PC-9 (cell line): ENCODE measurements around the gene ACOT12. TPM values are rescaled to one million over a fixed set of nuclear protein-coding genes. Genes with fewer than 3 reads are reported as not detected.

Source experiments
- BruUV-seq: library from RNA; stranded (reverse); fragments of 400-500 nt; replicated peaks from 2 replicates; lab custom pipeline; 2021; lab: Mats Ljungman, UMichigan
- CTCF ChIA-PET: fragments of 300-600 bp; sonication (Branson Sonifier 250); formaldehyde crosslinking; loops from one replicate; lab custom pipeline; 2022; ENCODE audit warnings: antibody characterized with exemption; lab: Charles Lee
- POLR2A ChIA-PET: fragments of 300-600 bp; sonication (Branson Sonifier 250); formaldehyde crosslinking; loops from one replicate; lab custom pipeline; 2022; ENCODE audit warnings: antibody characterized with exemption; ENCODE audit not compliant: unreplicated experiment; lab: Charles Lee
- DNase-seq, 2 experiments: peaks; one replicate each; pipeline versions ENCODE4 v3.0.0 to v3.0.0-alpha.2; 2015 to 2022; ENCODE audit warnings: mixed read lengths in 1 of 2
- H2AFZ ChIP-seq: fragments of 200-600 bp; sonication (generic); 2 replicates; pipeline ENCODE4 v1.8.1; 2017; ENCODE audit warnings: antibody characterized with exemption
- H3F3A ChIP-seq: fragments of 200-600 bp; sonication (generic); 2 replicates; pipeline ENCODE4 v1.8.1; 2017; ENCODE audit warnings: antibody characterized with exemption, mild to moderate bottlenecking, low read depth; ENCODE audit not compliant: insufficient read depth
- H3K27ac ChIP-seq: fragments of 200-600 bp; sonication (generic); 2 replicates; pipeline ENCODE4 v1.6.1; 2016; ENCODE audit warnings: mixed run types
- H3K27me3 ChIP-seq: fragments of 200-600 bp; sonication (generic); 2 replicates; pipeline ENCODE4 v1.6.1; 2016; ENCODE audit warnings: low read depth, mixed run types; ENCODE audit not compliant: insufficient read depth
- H3K36me3 ChIP-seq: fragments of 200-600 bp; sonication (generic); 2 replicates; pipeline ENCODE4 v1.6.1; 2016; ENCODE audit warnings: low read depth, mixed run types
- H3K4me1 ChIP-seq: fragments of 200-600 bp; sonication (generic); replicated peaks from 2 replicates; pipeline ENCODE4 v1.6.1; 2016; ENCODE audit warnings: mixed run types; ENCODE audit not compliant: insufficient read depth
- H3K4me2 ChIP-seq: fragments of 200-600 bp; sonication (generic); 2 replicates; pipeline ENCODE4 v1.6.1; 2017; ENCODE audit warnings: mixed run types
- H3K4me3 ChIP-seq: fragments of 200-600 bp; sonication (generic); 2 replicates; pipeline ENCODE4 v1.6.1; 2016; ENCODE audit warnings: mixed run types
- H3K79me2 ChIP-seq: fragments of 200-600 bp; sonication (generic); 2 replicates; pipeline ENCODE4 v1.6.1; 2017; ENCODE audit warnings: low read depth, mixed run types
- H3K9me2 ChIP-seq: fragments of 200-600 bp; sonication (generic); 2 replicates; pipeline ENCODE4 v1.8.1; 2017; ENCODE audit warnings: mild to moderate bottlenecking; ENCODE audit not compliant: insufficient read depth
- H3K9me3 ChIP-seq: fragments of 200-600 bp; sonication (generic); 2 replicates; pipeline ENCODE4 v1.8.1; 2016; ENCODE audit warnings: low read depth; ENCODE audit not compliant: insufficient read depth
- H4K20me1 ChIP-seq: fragments of 200-600 bp; sonication (generic); 2 replicates; pipeline ENCODE4 v1.8.1; 2017; ENCODE audit not compliant: insufficient read depth
- EZH2 ChIP-seq: fragments of 200-600 bp; sonication (generic); IDR thresholded peaks from 2 replicates; pipeline ENCODE4 v1.8.0; 2017; ENCODE audit warnings: antibody characterized with exemption, low read depth
- intact Hi-C: fragments of 100-400 bp; cut with micrococcal nuclease; formaldehyde crosslinking; loops from one replicate; pipeline ENCODE4 v1.10.0; 2022; ENCODE audit not compliant: unreplicated experiment
- total RNA-seq: library from RNA; stranded (reverse); gene quantifications from 2 replicates; pipeline ENCODE4 v1.2.3, GENCODE V29; 2021
- TF ChIP-seq, protein P1 (sequence below): fragments of 200-600 bp; sonication (generic); conservative IDR thresholded peaks from 2 replicates; pipeline ENCODE4 v1.6.1; 2017; ENCODE audit warnings: mixed run types, antibody characterized with exemption, mild to moderate bottlenecking, moderate library complexity

ACOT12 gene
- total RNA-seq, 1 experiment from 2014 or later: not detected

DNA sequence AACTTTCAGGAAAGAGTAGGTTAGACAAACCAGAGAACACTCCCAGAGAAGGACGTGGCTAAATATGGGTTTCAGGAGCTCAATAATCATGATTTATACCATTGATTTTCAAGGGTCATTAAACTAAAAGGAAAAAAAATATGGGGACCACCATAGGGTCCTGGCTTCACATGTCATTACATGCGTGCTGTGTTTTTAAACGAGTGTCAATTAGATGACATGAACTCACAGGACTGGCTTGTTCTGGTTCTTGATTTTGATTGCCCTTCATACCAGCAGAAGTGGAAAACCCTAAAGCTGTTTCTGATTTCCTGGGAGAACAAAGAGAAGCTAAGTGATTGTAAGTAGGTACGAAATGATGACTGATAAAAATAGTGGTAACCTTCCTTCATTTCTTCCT is 5.8 kb downstream of the ACOT12 start:
- TF ChIP-seq, protein P1, sequence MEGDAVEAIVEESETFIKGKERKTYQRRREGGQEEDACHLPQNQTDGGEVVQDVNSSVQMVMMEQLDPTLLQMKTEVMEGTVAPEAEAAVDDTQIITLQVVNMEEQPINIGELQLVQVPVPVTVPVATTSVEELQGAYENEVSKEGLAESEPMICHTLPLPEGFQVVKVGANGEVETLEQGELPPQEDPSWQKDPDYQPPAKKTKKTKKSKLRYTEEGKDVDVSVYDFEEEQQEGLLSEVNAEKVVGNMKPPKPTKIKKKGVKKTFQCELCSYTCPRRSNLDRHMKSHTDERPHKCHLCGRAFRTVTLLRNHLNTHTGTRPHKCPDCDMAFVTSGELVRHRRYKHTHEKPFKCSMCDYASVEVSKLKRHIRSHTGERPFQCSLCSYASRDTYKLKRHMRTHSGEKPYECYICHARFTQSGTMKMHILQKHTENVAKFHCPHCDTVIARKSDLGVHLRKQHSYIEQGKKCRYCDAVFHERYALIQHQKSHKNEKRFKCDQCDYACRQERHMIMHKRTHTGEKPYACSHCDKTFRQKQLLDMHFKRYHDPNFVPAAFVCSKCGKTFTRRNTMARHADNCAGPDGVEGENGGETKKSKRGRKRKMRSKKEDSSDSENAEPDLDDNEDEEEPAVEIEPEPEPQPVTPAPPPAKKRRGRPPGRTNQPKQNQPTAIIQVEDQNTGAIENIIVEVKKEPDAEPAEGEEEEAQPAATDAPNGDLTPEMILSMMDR: no peak
- no peak for TF ChIP-seq EZH2
- Histone ChIP-seq H2AFZ (no peak overlapping the region), H3K79me2 (no peaks in the 10 kb centered on the region), H3K9me2 (no peaks in the 10 kb centered on the region), H4K20me1 (no peaks in the 10 kb centered on the region), H3K9me3 (no peaks in the 10 kb centered on the region), H3K27ac (no peak overlapping the region), H3K4me1 (no peaks in the 10 kb centered on the region), H3K36me3 (no peaks in the 10 kb centered on the region), H3K4me2 (no peak overlapping the region), H3K27me3 (no peaks in the 10 kb centered on the region), H3K4me3 (no peak overlapping the region), H3F3A (no peaks in the 10 kb centered on the region)
- intact Hi-C loops: no loop called here
- BruUV-seq: no TSS peak
- ChIA-PET CTCF (no interaction called here), POLR2A (no interaction called here)
- no peak for DNase-seq

DNA sequence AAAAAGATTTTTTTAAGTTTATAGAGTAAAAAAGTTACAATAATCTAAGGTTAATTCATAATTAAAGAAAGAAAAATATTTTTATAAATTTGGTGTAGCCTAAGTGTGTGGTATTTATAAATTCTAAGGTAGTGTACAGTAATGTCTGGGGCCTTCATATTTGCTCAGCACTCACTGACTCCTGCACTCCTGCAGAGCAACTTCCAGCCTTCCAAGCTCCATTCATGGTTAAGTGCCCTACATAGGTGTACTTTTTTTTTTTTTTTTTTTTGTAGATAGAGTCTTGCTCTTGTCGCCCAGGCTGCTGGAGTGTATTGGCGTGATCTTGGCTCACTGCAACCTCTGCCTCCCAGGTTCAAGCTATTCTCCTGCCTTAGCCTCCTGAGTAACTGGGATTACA is 10.1 kb downstream of the ACOT12 start:
- POLR2A ChIA-PET: no interaction called here
- BruUV-seq: no TSS peak

DNA sequence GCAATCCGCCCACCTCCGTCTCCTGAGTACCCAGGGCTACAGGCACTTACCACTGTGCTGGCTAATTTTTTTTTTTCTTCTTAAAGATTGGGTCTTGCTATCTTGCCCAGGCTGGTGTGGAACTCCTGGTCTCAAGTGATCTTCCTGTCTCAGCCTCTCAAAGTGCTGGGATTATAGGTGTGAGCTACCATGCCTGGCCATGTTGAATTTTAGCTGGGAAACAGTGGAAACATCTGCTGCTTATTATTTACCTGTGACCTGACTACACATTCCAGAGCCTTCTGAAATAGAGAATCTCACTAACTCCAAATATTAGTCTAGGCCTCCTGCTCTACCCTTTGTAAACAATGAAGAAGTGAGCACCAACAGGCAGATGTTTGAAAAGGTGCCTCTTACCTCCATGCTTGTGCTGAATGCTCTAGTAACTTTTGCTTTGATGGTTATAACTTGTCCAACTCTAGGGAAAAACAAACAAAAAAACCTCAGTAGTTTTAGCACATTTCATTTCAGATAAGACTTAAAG is 22.5 kb downstream of the ACOT12 start:
- Histone ChIP-seq H3K4me3 (no peak overlapping the region), H4K20me1 (no peaks in the 10 kb centered on the region), H3K27me3 (0 out of 2 replicates have a peak, but pooled peaks cover 6% of the 10 kb centered on the region), H3K4me2 (no peak overlapping the region), H2AFZ (no peak overlapping the region), H3K36me3 (no peaks in the 10 kb centered on the region), H3K9me2 (peaks cover 4% of the 10 kb centered on the region; the same call in 1 of the 2 replicates), H3K9me3 (no peaks in the 10 kb centered on the region), H3K79me2 (no peaks in the 10 kb centered on the region), H3K27ac (no peak overlapping the region), H3F3A (no peaks in the 10 kb centered on the region), H3K4me1 (no peaks in the 10 kb centered on the region)
- no peak for TF ChIP-seq EZH2
- TF ChIP-seq, protein P1: no peak
- DNase-seq: no peak
- CTCF ChIA-PET: no interaction called here
- intact Hi-C loops: no loop called here
- POLR2A ChIA-PET: no interaction called here
- BruUV-seq: no TSS peak

More for the DNA sequence above, 10.1 kb downstream of the ACOT12 start:
- no peak for DNase-seq
- no peaks in the 10 kb centered on the region for H3K9me2 ChIP-seq
- H4K20me1 ChIP-seq: no peaks in the 10 kb centered on the region
- no peak for TF ChIP-seq EZH2
- TF ChIP-seq, protein P1: no peak
- no peak overlapping the region for H2AFZ ChIP-seq
- CTCF ChIA-PET: interaction anchor here (0.6 to 0.7 kb wide), 2 partner anchors 41 to 54 kb away, joined by 3 to 6 read pairs; no protein-coding TSS in a partner anchor
- no peaks in the 10 kb centered on the region for H3K9me3 ChIP-seq
- no peaks in the 10 kb centered on the region for H3K27me3 ChIP-seq
- no peak overlapping the region for H3K4me2 ChIP-seq
- H3K36me3 ChIP-seq: no peaks in the 10 kb centered on the region
- no peak overlapping the region for H3K4me3 ChIP-seq
- no peak overlapping the region for H3K27ac ChIP-seq
- H3K79me2 ChIP-seq: no peaks in the 10 kb centered on the region
- H3F3A ChIP-seq: no peaks in the 10 kb centered on the region
- intact Hi-C loops: no loop called here
- no peaks in the 10 kb centered on the region for H3K4me1 ChIP-seq
